HCT116 (cell line): ENCODE results near the gene POLE. TPM values are rescaled to one million over a fixed set of nuclear protein-coding genes. Genes with fewer than 3 reads are reported as not detected.
A peak's percentile ranks its signal among the peaks of the same experiment; 100 is the strongest.

Experiments used
- ATAC-seq: fragments of 200-7000 bp; cut with Tn5 transposase; 2 replicates; pipeline ENCODE4 v1.9.1; 2020; ENCODE audit warnings: mild to moderate bottlenecking, moderate library complexity
- BruUV-seq: library from RNA; stranded (reverse); fragments of 400-500 nt; replicated peaks from 2 replicates; lab custom pipeline; 2021; lab: Mats Ljungman, UMichigan
- CTCF ChIA-PET: fragments of 300-600 bp; sonication (Branson Sonifier 250); formaldehyde crosslinking; loops from one replicate; lab custom pipeline; 2021; ENCODE audit warnings: antibody characterized with exemption; lab: Charles Lee
- POLR2A ChIA-PET: fragments of 300-600, 350-600 bp; sonication (Branson Sonifier 250); formaldehyde crosslinking; loops from one replicate; lab custom pipeline; 2021; ENCODE audit warnings: antibody characterized with exemption; lab: Charles Lee
- RAD21 ChIA-PET, 2 experiments: fragments of 300-600 bp; sonication (Branson Sonifier 250); formaldehyde crosslinking; loops; one replicate each; lab custom pipeline; 2023; ENCODE audit warnings: low total read pairs in 2 of 2; ENCODE audit not compliant: uncharacterized antibody in 2 of 2, unreplicated experiment in 2 of 2, low non-redundant PET in 1 of 2; lab: Charles Lee
- DNase-seq: peaks from one replicate; pipeline ENCODE4 v3.0.0-alpha.2; 2010; ENCODE audit warnings: low read depth, low spot score
- H2AFZ ChIP-seq: fragments of 200-600 bp; shearing (Covaris generic), sonication (generic); 2 replicates; pipeline ENCODE4 v1.6.1; 2017; ENCODE audit warnings: low read depth, mixed run types, mixed read lengths, antibody characterized with exemption, low read length; ENCODE audit not compliant: poor library complexity, severe bottlenecking
- H3K27ac ChIP-seq: 2 replicates; pipeline ENCODE4 v1.5.1; 2012; ENCODE audit warnings: low read depth, low read length
- H3K27me3 ChIP-seq: fragments of 200-600 bp; sonication (generic); 2 replicates; pipeline ENCODE4 v1.6.1; 2016; ENCODE audit warnings: mixed run types, low read length, mixed read lengths; ENCODE audit not compliant: insufficient read depth
- H3K36me3 ChIP-seq, 2 experiments: fragments of 200-500 bp in 1 of 2; fragments of 200-600 bp in 1 of 2; sonication (Bioruptor generic) in 1 of 2; sonication (generic) in 1 of 2; 2 replicates each; pipeline versions ENCODE4 v1.5.1 to v1.6.1; 2014 to 2016; ENCODE audit warnings: low read length in 2 of 2, inconsistent platforms in 1 of 2, mixed read lengths in 1 of 2, mixed run types in 1 of 2; ENCODE audit not compliant: insufficient read depth in 2 of 2, control insufficient read depth in 1 of 2
- H3K4me1 ChIP-seq, 2 experiments: fragments of 200-600 bp in 1 of 2; sonication (generic) in 1 of 2; 2 replicates each; pipeline versions ENCODE4 v1.5.1 to v1.6.1; 2012 to 2017; ENCODE audit warnings: low read length in 2 of 2, inconsistent platforms in 1 of 2, mild to moderate bottlenecking in 1 of 2, mixed read lengths in 1 of 2, mixed run types in 1 of 2, moderate library complexity in 1 of 2; ENCODE audit not compliant: insufficient read depth in 2 of 2, control insufficient read depth in 1 of 2
- H3K4me2 ChIP-seq: fragments of 200-600 bp; sonication (generic); 2 replicates; pipeline ENCODE4 v1.6.1; 2017; ENCODE audit warnings: mixed run types, low read length, mixed read lengths
- H3K4me3 ChIP-seq, 2 experiments: fragments of 200-600 bp in 1 of 2; sonication (generic) in 1 of 2; replicated peaks in 1 of 2; 2 replicates each; pipeline ENCODE4 v1.5.1; 2011 to 2016; ENCODE audit warnings: low read length in 2 of 2, control low read depth in 1 of 2, low read depth in 1 of 2, mild to moderate bottlenecking in 1 of 2, mixed read lengths in 1 of 2, mixed run types in 1 of 2
- H3K79me2 ChIP-seq: fragments of 200-600 bp; sonication (generic); 2 replicates; pipeline ENCODE4 v1.6.1; 2017; ENCODE audit warnings: mild to moderate bottlenecking, mixed run types, low read length, moderate library complexity, mixed read lengths; ENCODE audit not compliant: insufficient read depth
- H3K9ac ChIP-seq: fragments of 200-600 bp; sonication (generic); 2 replicates; pipeline ENCODE4 v1.6.1; 2016; ENCODE audit warnings: low read length, mixed read lengths
- H3K9me2 ChIP-seq: fragments of 200-600 bp; sonication (generic), shearing (Covaris generic); 2 replicates; pipeline ENCODE4 v1.6.1; 2017; ENCODE audit warnings: mixed run types, mild to moderate bottlenecking, moderate library complexity; ENCODE audit not compliant: insufficient read depth
- H3K9me3 ChIP-seq, 2 experiments: fragments of 200-500 bp in 1 of 2; fragments of 200-600 bp in 1 of 2; sonication (Bioruptor generic) in 1 of 2; sonication (generic) in 1 of 2; 2 replicates each; pipeline ENCODE4 v1.6.1; 2014 to 2017; ENCODE audit warnings: low read length in 2 of 2, mixed read lengths in 2 of 2, inconsistent platforms in 1 of 2, low read depth in 1 of 2, mild to moderate bottlenecking in 1 of 2, mixed run types in 1 of 2, moderate library complexity in 1 of 2; ENCODE audit not compliant: control insufficient read depth in 1 of 2, insufficient read depth in 1 of 2
- H4K20me1 ChIP-seq: fragments of 200-600 bp; sonication (generic), shearing (Covaris generic); 2 replicates; pipeline ENCODE4 v1.6.1; 2017; ENCODE audit warnings: mixed run types, mild to moderate bottlenecking, moderate library complexity; ENCODE audit not compliant: insufficient read depth
- ATF3 ChIP-seq: IDR thresholded peaks from 2 replicates; pipeline ENCODE4 v1.6.1; 2012
- CBX3 ChIP-seq: IDR thresholded peaks from 2 replicates; pipeline ENCODE4 v1.6.1; 2012; ENCODE audit warnings: low read depth
- ELF1 ChIP-seq: IDR thresholded peaks from 2 replicates; pipeline ENCODE4 v1.6.1; 2012; ENCODE audit warnings: low read depth, borderline replicate concordance
- EZH2phosphoT487 ChIP-seq: fragments of 200-600 bp; IDR thresholded peaks from 2 replicates; pipeline ENCODE4 v1.6.1; 2018; ENCODE audit warnings: antibody characterized with exemption, borderline replicate concordance
- FOSL1 ChIP-seq: IDR thresholded peaks from 2 replicates; pipeline ENCODE4 v1.6.1; 2012; ENCODE audit warnings: low read depth
- JUND ChIP-seq: IDR thresholded peaks from 2 replicates; pipeline ENCODE4 v1.6.1; 2012
- MAX ChIP-seq: IDR thresholded peaks from 2 replicates; pipeline ENCODE4 v1.6.1; 2012
- POLR2A ChIP-seq: IDR thresholded peaks from 2 replicates; pipeline ENCODE4 v1.7.0; 2011; ENCODE audit warnings: borderline replicate concordance; ENCODE audit not compliant: insufficient read depth, insufficient read length; ENCODE audit errors: extremely low read depth
- POLR2AphosphoS5 ChIP-seq: IDR thresholded peaks from 2 replicates; pipeline ENCODE4 v1.6.1; 2011; ENCODE audit warnings: mild to moderate bottlenecking, low read depth, low read length, moderate library complexity
- RAD21 ChIP-seq: IDR thresholded peaks from 2 replicates; pipeline ENCODE4 v1.6.1; 2012; ENCODE audit warnings: low read depth, mild to moderate bottlenecking
- SP1 ChIP-seq: IDR thresholded peaks from 2 replicates; pipeline ENCODE4 v1.6.1; 2012; ENCODE audit warnings: low read depth
- TCF7L2 ChIP-seq: IDR thresholded peaks from 2 replicates; pipeline ENCODE4 v1.7.0; 2011; ENCODE audit warnings: borderline replicate concordance, inconsistent platforms; ENCODE audit not compliant: insufficient read depth, insufficient read length; ENCODE audit errors: extremely low read depth
- ZFX ChIP-seq: fragments of 450-650 bp; IDR thresholded peaks from 2 replicates; pipeline ENCODE4 v1.6.1; 2017
- intact Hi-C: fragments of 100-400 bp; cut with micrococcal nuclease; formaldehyde crosslinking; loops from 2 replicates; pipeline ENCODE4 v1.10.0; 2022
- total RNA-seq: library from RNA; stranded (reverse); gene quantifications from one replicate; pipeline ENCODE4 v1.2.1, GENCODE V29; 2021; ENCODE audit not compliant: unreplicated experiment

The POLE gene
- total RNA-seq, 1 experiment from 2014 or later: 128 TPM

GRCh38 chr12:132686825-132687210 is 324 bp downstream of the POLE start:
- no peaks in the 10 kb centered on the region for H3K27me3 ChIP-seq
- BruUV-seq: no TSS peak
- intact Hi-C loops: loop anchor here (5.0 kb wide), 1 partner anchor 235 kb away; no protein-coding TSS in a partner anchor
- H3K9ac ChIP-seq: peak overlapping the region; percentile 90
- no peak overlapping the region for H2AFZ ChIP-seq
- peak overlapping the region; percentile 89 for H3K27ac ChIP-seq
- ChIA-PET POLR2A (no interaction called here), CTCF (no interaction called here), RAD21 (no interaction called here)
- H3K4me2 ChIP-seq: peak overlapping the region; percentile 87
- DNase-seq: no peak
- H3K4me1 ChIP-seq: peaks cover 8 to 19% of the 10 kb centered on the region in 2 experiments
- H3K79me2 ChIP-seq: peaks cover 59% of the 10 kb centered on the region
- H3K4me3 ChIP-seq: peak overlapping the region; percentile 66 to 72
- H4K20me1 ChIP-seq: peaks cover 4% of the 10 kb centered on the region; the same call in 1 of the 2 replicates
- H3K9me2 ChIP-seq: no peaks in the 10 kb centered on the region
- TF ChIP-seq SP1: no peak
- no peak for TF ChIP-seq POLR2A
- TF ChIP-seq ZFX: peak; percentile 65
- TF ChIP-seq TCF7L2: no peak
- no peak for TF ChIP-seq CBX3
- peak; percentile 61 for ATAC-seq
- peaks cover 0 to 15% of the 10 kb centered on the region in 2 experiments; a peak in 3 of 4 replicates for H3K36me3 ChIP-seq
- H3K9me3 ChIP-seq: no peaks in the 10 kb centered on the region

- peaks cover 8% of the 10 kb centered on the region; the same call in 1 of the 2 replicates for H4K20me1 ChIP-seq
- peak overlapping the region; percentile 66 to 72 for H3K4me3 ChIP-seq
- ChIA-PET RAD21 (no interaction called here), CTCF (no interaction called here), POLR2A (no interaction called here)
- H3K4me1 ChIP-seq: peaks cover 8 to 19% of the 10 kb centered on the region in 2 experiments
- no peak for DNase-seq
- TSS peak; percentile 88 for BruUV-seq
- no peak overlapping the region for H2AFZ ChIP-seq
- no peaks in the 10 kb centered on the region for H3K9me2 ChIP-seq
- ATAC-seq: no peak
- H3K36me3 ChIP-seq: peaks cover 0 to 10% of the 10 kb centered on the region in 2 experiments; a peak in 1 of 4 replicates
- H3K79me2 ChIP-seq: peaks cover 73% of the 10 kb centered on the region
- no peaks in the 10 kb centered on the region for H3K27me3 ChIP-seq
- H3K9me3 ChIP-seq: no peaks in the 10 kb centered on the region
- no peak overlapping the region for H3K27ac ChIP-seq
- peak overlapping the region; percentile 87 for H3K4me2 ChIP-seq
- H3K9ac ChIP-seq: peak overlapping the region; percentile 90; the same call in 1 of the 2 replicates
- intact Hi-C loops: loop anchor here (5.0 kb wide), 1 partner anchor 237 kb away; no protein-coding TSS in a partner anchor
- no peak for TF ChIP-seq RAD21
- TF ChIP-seq ZFX: no peak
- no peak for TF ChIP-seq ELF1
- TF ChIP-seq JUND: no peak
- no peak for TF ChIP-seq POLR2A
- TF ChIP-seq ATF3: no peak
- TF ChIP-seq EZH2phosphoT487: no peak
- no peak for TF ChIP-seq POLR2AphosphoS5
- TF ChIP-seq MAX: no peak
- TF ChIP-seq FOSL1: no peak
Observed at GRCh38 chr12:132685400-132685799, 1.7 kb downstream of the POLE start.
